Chondrocyte (in vitro differentiated cells): Measurements from ENCODE around the gene TPX2. TPM values are rescaled to one million over a fixed set of nuclear protein-coding genes. Genes with fewer than 3 reads are reported as not detected.
"Not testable (repeated sequence)": the region's sequence is repeated elsewhere in the genome, so short reads cannot be mapped to it uniquely, and the experiment has no call there.

Source experiments
- DNase-seq: peaks from one replicate; pipeline ENCODE4 v3.0.0; 2021; ENCODE audit warnings: mixed read lengths, low spot score
- H3K27ac Mint-ChIP-seq: one replicate; pipeline ENCODE4 v1.8.0; 2021; ENCODE audit warnings: mild to moderate bottlenecking, moderate library complexity, mixed read lengths; ENCODE audit not compliant: unreplicated experiment
- H3K27me3 Mint-ChIP-seq: 2 replicates; pipeline ENCODE4 v1.8.0; 2021; ENCODE audit warnings: low read depth, mixed read lengths
- H3K36me3 Mint-ChIP-seq: 2 replicates; pipeline ENCODE4 v1.8.0; 2021; ENCODE audit warnings: low read depth, mixed read lengths
- H3K4me1 Mint-ChIP-seq: 2 replicates; pipeline ENCODE4 v1.8.0; 2021; ENCODE audit warnings: low read depth, mild to moderate bottlenecking, mixed read lengths
- H3K4me3 Mint-ChIP-seq: one replicate; pipeline ENCODE4 v1.8.0; 2021; ENCODE audit warnings: mild to moderate bottlenecking, moderate library complexity, mixed read lengths; ENCODE audit not compliant: unreplicated experiment
- H3K9me3 Mint-ChIP-seq: 2 replicates; pipeline ENCODE4 v1.8.0; 2021; ENCODE audit warnings: low read depth, mixed read lengths
- total RNA-seq: library from RNA; stranded (reverse); gene quantifications from 3 replicates; pipeline ENCODE4 v1.2.1, GENCODE V29; 2021
- TF ChIP-seq, protein P1 (sequence below): fragments of 200-600 bp; sonication (generic); IDR thresholded peaks from 2 replicates; pipeline ENCODE4 v1.5.0; 2021; ENCODE audit warnings: antibody characterized with exemption, mild to moderate bottlenecking, moderate library complexity

TPX2 gene
- total RNA-seq, 1 donor from 2014 or later: 49.6 TPM

DNA sequence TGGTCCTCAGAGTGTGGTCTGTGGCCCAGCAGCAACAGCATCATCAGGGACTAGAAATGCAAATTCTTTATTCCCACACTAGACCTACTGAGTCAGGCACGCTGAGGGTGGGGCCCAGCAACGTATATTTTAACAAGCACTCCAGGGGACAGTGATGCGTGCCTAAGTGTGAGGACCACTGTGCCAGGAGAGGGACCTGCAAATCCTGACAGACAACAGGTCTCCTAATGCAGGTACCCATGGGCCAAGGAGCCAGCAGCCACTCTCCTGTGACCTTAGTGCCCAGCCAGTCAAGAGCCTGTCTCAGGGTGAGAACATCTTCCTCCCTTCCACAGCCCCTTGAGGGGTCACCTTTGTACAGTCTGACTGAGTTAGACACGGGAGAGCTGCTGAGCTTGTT lies 72.1 kb downstream of the TPX2 start:
- no peaks in the 10 kb centered on the region for H3K27me3 Mint-ChIP-seq
- no peaks in the 10 kb centered on the region for H3K9me3 Mint-ChIP-seq
- peaks cover 3% of the 10 kb centered on the region for H3K36me3 Mint-ChIP-seq
- H3K4me3 Mint-ChIP-seq: peak overlapping the region; percentile 14
- no peak for DNase-seq
- peak overlapping the region; percentile 99 for H3K27ac Mint-ChIP-seq
- H3K4me1 Mint-ChIP-seq: peaks cover 77% of the 10 kb centered on the region
- TF ChIP-seq, protein P1, sequence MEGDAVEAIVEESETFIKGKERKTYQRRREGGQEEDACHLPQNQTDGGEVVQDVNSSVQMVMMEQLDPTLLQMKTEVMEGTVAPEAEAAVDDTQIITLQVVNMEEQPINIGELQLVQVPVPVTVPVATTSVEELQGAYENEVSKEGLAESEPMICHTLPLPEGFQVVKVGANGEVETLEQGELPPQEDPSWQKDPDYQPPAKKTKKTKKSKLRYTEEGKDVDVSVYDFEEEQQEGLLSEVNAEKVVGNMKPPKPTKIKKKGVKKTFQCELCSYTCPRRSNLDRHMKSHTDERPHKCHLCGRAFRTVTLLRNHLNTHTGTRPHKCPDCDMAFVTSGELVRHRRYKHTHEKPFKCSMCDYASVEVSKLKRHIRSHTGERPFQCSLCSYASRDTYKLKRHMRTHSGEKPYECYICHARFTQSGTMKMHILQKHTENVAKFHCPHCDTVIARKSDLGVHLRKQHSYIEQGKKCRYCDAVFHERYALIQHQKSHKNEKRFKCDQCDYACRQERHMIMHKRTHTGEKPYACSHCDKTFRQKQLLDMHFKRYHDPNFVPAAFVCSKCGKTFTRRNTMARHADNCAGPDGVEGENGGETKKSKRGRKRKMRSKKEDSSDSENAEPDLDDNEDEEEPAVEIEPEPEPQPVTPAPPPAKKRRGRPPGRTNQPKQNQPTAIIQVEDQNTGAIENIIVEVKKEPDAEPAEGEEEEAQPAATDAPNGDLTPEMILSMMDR: no peak

DNA sequence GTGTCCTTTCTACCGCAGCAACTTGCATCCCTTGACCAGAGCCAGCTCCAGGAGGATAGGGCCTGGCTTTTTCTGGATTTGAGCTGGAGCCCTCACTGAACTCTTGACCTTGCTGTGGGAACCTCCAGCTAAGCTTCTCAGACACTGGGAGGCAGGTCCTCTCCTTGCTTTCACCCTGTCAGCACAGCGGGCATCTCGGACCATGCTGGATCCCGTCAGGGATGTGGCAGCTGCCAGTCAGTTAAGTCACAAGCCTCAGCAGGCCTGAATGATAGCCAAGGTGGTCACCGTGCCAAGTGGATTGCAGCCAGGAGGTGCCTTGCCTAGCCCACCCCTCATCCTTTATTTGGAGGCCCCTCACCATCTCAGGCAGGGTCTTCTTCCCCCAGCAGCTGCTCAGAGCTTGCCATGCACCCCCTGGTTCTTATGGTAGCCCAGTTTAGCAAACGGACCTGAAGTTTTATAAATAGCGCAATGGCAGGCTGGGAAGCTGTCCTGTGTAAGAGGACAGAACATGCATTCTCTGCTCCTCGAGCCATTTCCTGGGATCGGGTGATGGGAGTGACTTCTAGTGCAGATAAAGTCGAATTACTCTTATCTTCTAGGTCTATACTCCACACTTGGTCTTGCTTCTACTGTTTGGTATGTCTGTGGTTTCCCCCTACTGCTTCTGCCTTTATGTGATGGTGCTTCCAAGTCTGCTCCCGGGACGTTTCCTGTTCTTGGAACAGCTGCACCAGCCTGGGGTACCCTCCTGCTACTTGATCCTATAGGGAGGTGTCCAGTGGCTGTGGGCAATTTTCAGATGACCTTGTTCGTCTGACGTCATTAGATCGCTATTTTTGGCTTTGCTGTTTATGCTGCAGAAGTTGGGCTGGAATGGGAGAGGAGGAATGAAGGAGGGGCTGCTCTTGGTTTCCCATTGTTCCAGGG lies 73.0 kb downstream of the TPX2 start:
- Mint-ChIP-seq H3K27me3 (no peaks in the 10 kb centered on the region), H3K27ac (peak overlapping the region; percentile 99), H3K4me1 (peaks cover 68% of the 10 kb centered on the region), H3K4me3 (peak overlapping the region; percentile 41), H3K9me3 (no peaks in the 10 kb centered on the region), H3K36me3 (no peaks in the 10 kb centered on the region)
- TF ChIP-seq, protein P1: no peak
- no peak for DNase-seq

GRCh38 chr20:31813611-31814010 lies 74.5 kb downstream of the TPX2 start:
- H3K4me1 Mint-ChIP-seq: peaks cover 59% of the 10 kb centered on the region
- TF ChIP-seq, protein P1: no peak

GRCh38 chr20:31814142-31814541 lies 75.1 kb downstream of the TPX2 start:
- not testable (repeated sequence) for H3K36me3 Mint-ChIP-seq, H3K27ac Mint-ChIP-seq, H3K9me3 Mint-ChIP-seq, H3K4me3 Mint-ChIP-seq, DNase-seq, H3K27me3 Mint-ChIP-seq
- H3K4me1 Mint-ChIP-seq: peaks cover 54% of the 10 kb centered on the region

More at GRCh38 chr20:31813611-31814010, 74.5 kb downstream of the TPX2 start:
- DNase-seq: no peak
- H3K27me3 Mint-ChIP-seq: no peaks in the 10 kb centered on the region
- no peak overlapping the region for H3K4me3 Mint-ChIP-seq
- no peaks in the 10 kb centered on the region for H3K9me3 Mint-ChIP-seq
- no peaks in the 10 kb centered on the region for H3K36me3 Mint-ChIP-seq
- H3K27ac Mint-ChIP-seq: no peak overlapping the region

DNA sequence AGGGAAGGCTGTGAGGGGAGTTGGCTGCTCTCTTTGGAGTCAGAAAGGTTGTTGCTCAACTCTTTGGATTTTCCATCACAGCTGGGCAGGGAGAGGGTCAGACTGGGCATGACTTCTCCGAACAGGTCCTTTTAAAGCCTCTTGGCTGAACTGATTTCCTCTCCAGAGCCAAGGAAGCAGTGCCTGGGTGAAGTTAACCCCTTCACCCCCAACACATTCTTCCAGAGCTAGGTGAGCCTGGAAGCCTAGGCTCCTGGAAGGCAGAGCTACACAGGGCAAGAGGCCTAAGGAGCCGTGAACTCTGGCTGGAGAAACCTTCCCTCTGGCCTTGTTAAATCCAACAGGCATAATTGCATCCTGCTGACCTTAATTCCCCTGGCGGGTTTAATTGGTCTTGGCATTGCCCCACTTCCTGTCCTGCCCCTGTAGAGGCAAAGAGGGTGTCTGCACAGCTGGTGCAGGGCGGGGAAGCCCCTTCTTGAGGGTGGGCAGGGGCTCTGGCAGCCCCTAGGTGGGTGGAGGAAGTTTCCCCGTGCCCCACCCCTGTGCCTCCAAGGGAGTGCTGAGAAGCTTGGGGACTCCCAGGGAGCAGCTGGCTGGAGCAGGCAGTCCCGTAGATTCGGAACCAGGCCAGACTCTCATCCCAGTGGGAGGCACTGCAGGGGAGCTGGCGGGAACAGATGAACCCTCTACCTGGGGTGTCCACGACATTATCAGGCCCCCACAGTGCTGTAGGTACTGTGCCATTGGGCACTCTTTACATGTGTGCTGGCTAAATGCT lies 76.5 kb downstream of the TPX2 start:
- TF ChIP-seq, protein P1: no peak
- Mint-ChIP-seq H3K36me3 (no peaks in the 10 kb centered on the region), H3K27ac (peak overlapping the region; percentile 32), H3K27me3 (no peaks in the 10 kb centered on the region), H3K4me3 (no peak overlapping the region), H3K9me3 (no peaks in the 10 kb centered on the region), H3K4me1 (peaks cover 39% of the 10 kb centered on the region)
- peak; percentile 76 for DNase-seq
